Embryonic facial prominence (tissue), 1 donor: Measurements from ENCODE around the gene EDARADD.

Experiments used
- DNase-seq: peaks from one replicate; pipeline ENCODE4 v3.0.0-alpha.2; 2016; ENCODE audit errors: extremely low spot score

Gene EDARADD

GRCh38 chr1:236394879-236395229 is 768 bp downstream of the EDARADD start:
- DNase-seq: no peak

DNA sequence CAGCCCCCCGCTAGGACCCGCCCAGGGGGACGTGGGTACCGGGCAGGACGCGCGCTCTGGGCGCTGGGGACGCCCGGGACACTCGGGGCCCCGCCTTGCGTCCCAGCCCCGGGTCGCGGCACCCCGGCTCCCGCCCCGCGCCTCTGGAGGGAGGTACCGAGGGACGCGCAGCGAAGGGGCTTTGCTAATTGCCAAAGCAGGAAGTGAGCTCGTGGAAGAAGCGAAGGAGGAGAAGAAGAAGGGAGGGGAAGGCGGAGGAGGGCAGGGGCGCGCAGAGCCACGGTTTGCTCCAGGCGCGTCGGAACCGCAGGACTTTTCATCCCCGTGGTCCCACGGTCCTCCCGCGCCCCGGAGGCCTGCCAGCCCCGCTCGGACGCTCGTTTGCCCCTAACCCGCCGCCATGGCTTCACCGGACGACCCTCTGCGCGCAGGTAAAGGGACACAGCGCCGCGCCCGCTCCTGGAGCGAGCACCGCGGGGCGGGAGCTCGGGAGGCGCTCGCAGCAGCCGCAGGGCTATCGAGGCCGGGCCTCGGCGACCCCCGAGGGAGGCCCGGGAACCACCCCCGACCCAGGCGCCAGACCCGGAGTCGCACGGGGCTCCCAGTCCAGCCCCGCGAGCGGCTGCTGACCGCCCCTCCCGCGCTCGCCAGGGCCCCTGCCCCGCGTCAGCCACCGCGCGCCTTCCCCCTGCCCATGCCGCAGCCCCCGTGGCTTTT is 1.3 kb downstream of the EDARADD start:
- no peak for DNase-seq

- DNase-seq: no peak
These were observed 2.0 kb downstream of the EDARADD start for GRCh38 chr1:236395947-236396664.

GRCh38 chr1:236396665-236397043 is 2.6 kb downstream of the EDARADD start:
- no peak for DNase-seq

- DNase-seq: no peak
These were observed 3.2 kb downstream of the EDARADD start for GRCh38 chr1:236397173-236397759.

DNA sequence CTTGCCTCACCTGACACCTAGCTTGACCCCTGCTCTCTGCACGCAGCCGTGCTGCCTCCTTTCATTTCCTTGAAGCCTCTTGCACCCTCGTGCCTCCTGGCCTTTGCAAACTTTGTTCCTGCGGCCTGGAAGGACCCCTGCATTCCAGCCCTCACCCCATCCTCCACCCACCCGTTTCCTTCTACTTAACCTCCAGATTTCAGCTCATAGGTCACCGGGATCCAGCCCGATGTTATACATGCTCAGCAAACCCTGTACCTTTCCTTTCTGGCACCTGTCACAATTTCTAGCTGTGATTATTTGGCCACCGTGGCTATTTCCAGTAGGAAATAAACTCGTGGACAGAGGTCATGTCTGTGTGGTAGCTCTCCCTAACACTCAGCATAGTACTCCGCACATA is 4.5 kb downstream of the EDARADD start:
- no peak for DNase-seq

DNA sequence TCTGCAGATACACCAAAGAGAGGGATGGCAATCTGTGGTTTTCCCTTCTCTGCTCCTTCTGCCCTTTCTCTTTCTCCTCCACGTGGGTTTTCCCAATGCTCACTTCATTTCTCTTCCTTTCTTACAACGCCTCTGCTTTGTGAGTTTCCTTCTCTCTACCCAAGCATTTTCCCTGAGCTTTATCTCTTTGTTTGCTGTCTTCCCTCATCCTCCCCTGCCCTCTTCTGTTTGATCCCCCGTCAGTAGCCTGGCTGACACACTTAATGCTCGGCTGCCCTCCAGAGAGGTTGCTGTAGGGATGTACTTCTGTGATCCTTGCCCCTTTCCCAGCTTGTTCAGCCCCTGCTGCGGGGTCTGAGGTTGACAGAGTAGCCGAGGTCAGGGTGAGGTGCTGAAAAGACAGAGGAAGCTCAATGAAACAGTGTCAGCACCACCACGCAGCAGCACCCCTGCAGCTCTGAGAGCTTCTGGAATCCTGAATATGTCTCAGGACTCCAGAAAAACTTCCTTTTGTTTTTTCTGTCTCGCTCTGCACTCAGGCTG is 6.0 kb downstream of the EDARADD start:
- no peak for DNase-seq

- no peak for DNase-seq
These were observed 7.6 kb downstream of the EDARADD start for GRCh38 chr1:236401698-236402097.

DNA sequence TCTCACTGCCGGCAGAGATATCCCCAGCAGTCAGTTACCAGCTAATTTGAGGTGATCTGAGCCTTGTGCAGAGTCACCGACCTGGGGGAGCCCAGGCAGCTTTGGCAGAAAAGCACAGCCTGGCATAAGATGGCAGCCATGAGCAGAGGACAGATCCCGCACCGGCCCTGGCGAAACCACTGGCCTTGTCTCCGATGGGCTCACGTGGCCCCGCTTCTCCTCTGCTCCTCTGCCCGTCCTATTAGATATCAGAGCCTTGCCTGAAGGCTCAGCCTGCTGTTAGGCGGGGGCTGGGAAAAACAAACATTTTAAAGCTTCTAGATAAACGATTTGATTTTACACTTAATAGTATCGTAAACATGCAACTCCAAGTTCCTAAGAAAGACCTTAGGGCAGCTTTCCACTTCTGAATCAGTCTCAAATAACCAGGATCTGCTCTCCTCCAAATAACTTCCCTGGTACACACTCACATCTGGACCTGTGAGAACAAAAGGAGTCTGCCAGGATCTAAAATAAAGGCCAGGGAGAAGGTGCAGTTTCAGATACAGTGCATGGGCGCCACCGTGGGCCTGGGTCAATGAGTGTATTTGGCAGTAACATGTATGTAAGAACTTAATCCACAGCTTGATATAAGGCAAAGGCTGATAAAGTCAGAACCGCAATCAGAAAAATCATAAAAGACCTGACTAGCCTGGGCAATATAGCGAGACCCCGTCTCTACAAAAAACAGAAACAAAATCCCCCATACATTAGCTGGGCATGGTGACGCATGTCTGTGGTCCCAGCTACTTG is 10.0 kb downstream of the EDARADD start:
- no peak for DNase-seq

DNA sequence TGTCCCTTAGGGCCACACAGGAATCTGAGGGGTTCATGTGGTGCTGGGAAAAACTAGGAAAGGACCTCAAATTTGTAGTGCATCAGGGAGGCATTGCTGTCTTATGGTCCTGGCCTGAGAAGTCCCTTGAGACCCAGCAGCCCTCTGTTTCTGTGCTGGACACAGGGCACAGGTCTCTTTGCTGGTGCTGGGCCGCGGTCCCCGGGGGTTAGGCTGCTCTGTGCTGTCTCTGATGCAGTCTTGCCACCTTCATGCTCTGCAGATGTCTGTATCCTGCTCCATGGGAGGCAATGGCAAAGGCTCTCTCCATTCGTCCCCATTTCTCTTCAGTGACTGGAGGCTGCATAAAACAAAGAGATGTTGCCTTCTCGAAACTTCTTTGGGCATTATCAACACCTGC is 13.0 kb downstream of the EDARADD start:
- no peak for DNase-seq

DNA sequence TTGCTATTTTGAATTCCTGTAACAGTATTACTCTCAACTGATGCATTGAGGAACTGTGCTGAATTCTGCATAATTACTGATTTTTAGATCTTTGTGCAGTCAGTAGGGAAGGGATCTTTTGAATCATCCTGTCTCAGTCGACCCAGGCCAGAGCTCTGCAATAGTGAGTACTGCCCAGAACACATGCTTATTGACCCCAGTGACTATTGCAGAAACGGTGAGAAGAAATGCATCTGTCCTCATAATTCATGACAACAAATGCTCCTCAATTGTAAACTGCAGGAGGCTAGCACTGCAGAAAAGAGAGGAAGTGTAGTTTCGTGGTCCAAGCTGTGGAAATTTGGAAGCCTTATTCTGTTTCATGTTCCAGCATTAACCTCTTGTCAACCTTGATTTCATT is 19.6 kb downstream of the EDARADD start:
- DNase-seq: no peak

- DNase-seq: no peak
These were observed 22.1 kb downstream of the EDARADD start for GRCh38 chr1:236416165-236416564.

- DNase-seq: no peak
These were observed 23.2 kb downstream of the EDARADD start for GRCh38 chr1:236417336-236417735.

GRCh38 chr1:236419502-236419901 is 25.4 kb downstream of the EDARADD start:
- no peak for DNase-seq

GRCh38 chr1:236421022-236421421 is 26.9 kb downstream of the EDARADD start:
- no peak for DNase-seq

GRCh38 chr1:236421850-236422516 is 27.9 kb downstream of the EDARADD start:
- no peak for DNase-seq

- no peak for DNase-seq
These were observed 28.4 kb downstream of the EDARADD start for GRCh38 chr1:236422517-236422876.

DNA sequence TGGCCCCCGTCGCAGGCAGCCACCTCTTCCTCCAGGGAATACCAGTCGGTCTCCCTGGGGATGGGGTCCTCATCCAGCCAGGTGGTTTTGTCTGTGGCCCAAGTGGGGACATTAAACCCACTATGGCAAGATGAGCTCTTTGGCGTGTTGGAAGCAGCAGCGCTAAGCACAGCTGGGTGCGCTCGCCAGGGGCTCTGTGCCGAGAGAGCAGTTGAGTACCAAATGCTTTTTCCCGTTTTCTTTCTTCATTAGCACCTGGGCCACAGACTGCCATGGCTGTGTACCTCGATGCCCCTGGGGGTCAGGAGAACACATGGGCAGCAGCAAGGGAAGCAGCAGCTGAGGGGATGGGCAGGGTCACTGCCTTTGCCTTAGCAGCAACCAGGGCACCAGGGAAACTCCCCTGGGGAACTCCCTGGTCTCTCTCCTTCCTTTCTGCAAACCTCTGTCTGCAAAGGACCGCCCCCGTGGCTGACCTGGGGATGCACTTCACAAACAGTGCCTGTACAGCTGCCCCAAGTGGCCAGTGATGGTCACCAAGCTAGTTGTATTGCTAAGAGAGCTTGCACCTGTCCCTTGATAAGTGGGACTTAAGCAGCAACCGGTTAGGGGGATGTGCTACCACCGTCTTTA is 31.1 kb downstream of the EDARADD start:
- no peak for DNase-seq

- DNase-seq: no peak
These were observed 32.1 kb downstream of the EDARADD start for GRCh38 chr1:236426215-236426614.

DNA sequence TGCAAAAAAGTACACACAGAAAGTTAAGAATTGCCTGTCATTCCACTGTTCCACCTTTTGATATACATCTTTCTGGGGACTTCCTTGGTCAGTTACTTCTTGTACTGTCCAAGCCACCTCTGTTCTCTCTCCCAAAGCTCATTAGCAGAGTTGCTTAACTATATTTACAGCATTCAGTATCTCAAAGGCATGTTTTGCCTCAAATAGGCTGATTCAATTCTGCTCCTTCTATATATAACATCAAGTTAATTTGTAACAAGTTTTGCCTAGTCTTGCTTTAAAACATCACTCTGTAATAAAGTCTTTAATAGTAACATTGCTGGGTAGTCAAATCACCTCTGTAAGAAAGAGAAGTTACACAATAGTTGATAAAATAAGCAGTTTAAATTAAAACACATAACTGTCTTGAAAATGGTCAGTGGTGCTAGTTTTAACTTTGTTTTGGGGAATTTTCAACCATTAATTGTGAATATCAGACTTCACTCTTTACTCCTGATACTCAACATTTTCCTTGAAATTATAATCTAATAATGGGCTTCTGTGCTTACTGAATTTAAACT is 35.7 kb downstream of the EDARADD start:
- no peak for DNase-seq

DNA sequence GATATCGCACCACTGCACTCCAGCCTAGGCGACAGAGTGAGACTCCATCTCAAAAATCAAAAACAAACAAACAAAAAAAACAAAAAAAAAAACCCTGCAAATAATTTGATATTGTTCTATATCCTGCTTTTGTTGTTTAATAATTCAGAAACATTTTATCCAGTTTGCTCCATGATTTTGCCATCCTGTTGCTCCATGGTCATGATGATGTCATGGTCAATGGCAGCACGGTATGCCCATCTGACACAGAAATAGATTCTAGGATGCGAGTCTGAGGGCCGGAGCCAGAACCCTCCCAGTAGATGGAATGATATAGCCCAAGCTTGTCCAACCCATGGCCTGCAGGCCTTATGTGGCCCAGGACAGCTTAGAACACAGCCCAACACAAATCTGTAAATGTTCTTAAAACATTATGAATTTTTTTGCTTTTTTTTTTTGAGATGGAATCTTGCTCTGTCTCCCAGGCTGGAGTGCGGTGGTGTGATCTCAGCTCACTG is 39.8 kb downstream of the EDARADD start:
- no peak for DNase-seq
